ENCODE data around the gene SETBP1. TPM values are rescaled to one million over a fixed set of nuclear protein-coding genes. Genes with fewer than 3 reads are reported as not detected.

The SETBP1 gene
- total RNA-seq, 1 donor from 2014 or later: 39.5 TPM

GRCh38 chr18:44826418-44827259, 146.0 kb downstream of the SETBP1 start:
- intact Hi-C loops (cut with DNase I): no loop called here

GRCh38 chr18:44828080-44828479, 147.4 kb downstream of the SETBP1 start:
- no peak for TF ChIP-seq CTCF (IDR thresholded peaks at IDR 0.05)
- no peaks in the 10 kb centered on the region for H3K27me3 ChIP-seq
- no peak for DNase-seq
- intact Hi-C loops (cut with DNase I): no loop called here
- no peak overlapping the region for H3K4me3 ChIP-seq
- H3K27ac ChIP-seq: no peak overlapping the region
- peaks cover 29% of the 10 kb centered on the region for H3K4me1 ChIP-seq
- H3K36me3 ChIP-seq: no peaks in the 10 kb centered on the region
- H3K9me3 ChIP-seq: no peaks in the 10 kb centered on the region
- ATAC-seq: no peak

More at GRCh38 chr18:44826418-44827259, 146.0 kb downstream of the SETBP1 start:
- Histone ChIP-seq H3K36me3 (no peaks in the 10 kb centered on the region), H3K27me3 (no peaks in the 10 kb centered on the region), H3K27ac (peak overlapping the region; percentile 69), H3K4me1 (peaks cover 29% of the 10 kb centered on the region), H3K4me3 (no peak overlapping the region), H3K9me3 (no peaks in the 10 kb centered on the region)
- TF ChIP-seq CTCF (IDR thresholded peaks at IDR 0.05): no peak
- ATAC-seq (peak; percentile 58), DNase-seq (no peak)

GRCh38 chr18:44830581-44830980, 149.9 kb downstream of the SETBP1 start:
- no peaks in the 10 kb centered on the region for H3K27me3 ChIP-seq
- DNase-seq: no peak
- H3K27ac ChIP-seq: no peak overlapping the region
- ATAC-seq: no peak
- peaks cover 29% of the 10 kb centered on the region for H3K4me1 ChIP-seq
- H3K9me3 ChIP-seq: no peaks in the 10 kb centered on the region
- H3K36me3 ChIP-seq: no peaks in the 10 kb centered on the region
- no peak overlapping the region for H3K4me3 ChIP-seq
- no peak for TF ChIP-seq CTCF (IDR thresholded peaks at IDR 0.05)
- intact Hi-C loops (cut with DNase I): no loop called here

GRCh38 chr18:44833786-44834185, 153.1 kb downstream of the SETBP1 start:
- Histone ChIP-seq H3K27me3 (no peaks in the 10 kb centered on the region), H3K4me3 (no peak overlapping the region), H3K27ac (no peak overlapping the region), H3K9me3 (no peaks in the 10 kb centered on the region), H3K36me3 (no peaks in the 10 kb centered on the region), H3K4me1 (peaks cover 19% of the 10 kb centered on the region)
- TF ChIP-seq CTCF (IDR thresholded peaks at IDR 0.05): no peak
- no peak for ATAC-seq
- intact Hi-C loops (cut with DNase I): no loop called here
- DNase-seq: no peak

GRCh38 chr18:44834867-44835469, 154.3 kb downstream of the SETBP1 start:
- Histone ChIP-seq H3K4me3 (no peak overlapping the region), H3K4me1 (peaks cover 31% of the 10 kb centered on the region), H3K27ac (no peak overlapping the region), H3K9me3 (no peaks in the 10 kb centered on the region), H3K36me3 (no peaks in the 10 kb centered on the region), H3K27me3 (no peaks in the 10 kb centered on the region)
- intact Hi-C loops (cut with DNase I): no loop called here
- DNase-seq (no peak), ATAC-seq (no peak)
- TF ChIP-seq CTCF (IDR thresholded peaks at IDR 0.05): no peak
